Gastrocnemius medialis (tissue), 4 donors: ENCODE data around the gene MYO18B. TPM values are rescaled to one million over a fixed set of nuclear protein-coding genes. Genes with fewer than 3 reads are reported as not detected.
"Not testable (repeated sequence)": the region's sequence is repeated elsewhere in the genome, so short reads cannot be mapped to it uniquely, and the experiment has no call there.

Experiments used
- ATAC-seq, 2 donors: fragments of 150-250 bp; one replicate each; pipeline ENCODE4 v1.9.1; 2016
- DNase-seq, 2 donors: peaks; one replicate each; pipeline ENCODE4 v3.0.0-alpha.2; 2019
- H3K27ac ChIP-seq, 4 donors: fragments of 200-600 bp; sonication (generic); 1 replicate in 1 of 4; 2 replicates in 3 of 4; pipeline ENCODE4 v1.5.1; 2016 to 2018; ENCODE audit warnings: mild to moderate bottlenecking in 2 of 4, moderate library complexity in 1 of 4
- H3K27me3 ChIP-seq, 3 donors: fragments of 200-600 bp; sonication (generic) in 2 of 3; 1 replicate in 1 of 3; 2 replicates in 2 of 3; pipeline versions ENCODE4 v1.5.1 to v1.6.0; 2016 to 2019; ENCODE audit warnings: mild to moderate bottlenecking in 1 of 3, moderate library complexity in 1 of 3
- H3K36me3 ChIP-seq, 2 donors: fragments of 200-600 bp; sonication (generic) in 1 of 2; one replicate each; pipeline ENCODE4 v1.5.1; 2017 to 2018
- H3K4me1 ChIP-seq, 2 donors: fragments of 200-600 bp; sonication (generic) in 1 of 2; one replicate each; pipeline ENCODE4 v1.5.1; 2016 to 2017; ENCODE audit warnings: mild to moderate bottlenecking in 2 of 2
- H3K4me3 ChIP-seq, 4 donors: fragments of 200-600 bp; sonication (generic) in 3 of 4; 1 replicate in 1 of 4; 2 replicates in 3 of 4; pipeline ENCODE4 v1.5.1; 2016 to 2019; ENCODE audit warnings: mild to moderate bottlenecking in 2 of 4
- H3K9me3 ChIP-seq, 3 donors: fragments of 200-600 bp; sonication (generic) in 2 of 3; 1 replicate in 1 of 3; 2 replicates in 2 of 3; pipeline ENCODE4 v1.5.1; 2016 to 2019
- POLR2A ChIP-seq, 2 donors: fragments of 450-650 bp; IDR thresholded peaks; one replicate each; pipeline ENCODE4 v1.6.1; 2017; ENCODE audit warnings: antibody characterized with exemption in 2 of 2, mild to moderate bottlenecking in 2 of 2, moderate library complexity in 2 of 2
- in situ Hi-C, 4 donors: fragments of 200-750 bp; cut with MboI; loops; one replicate each; pipeline versions ENCODE4 v1.15.0 to v1.8.0; 2017; ENCODE audit warnings: low sequenced_read_pairs in 4 of 4
- intact Hi-C: fragments of 100-400 bp; cut with DNase I; formaldehyde crosslinking; loops from one replicate; pipeline ENCODE4 v1.15.1; 2023; ENCODE audit warnings: low total_unique reads
- total RNA-seq, 4 donors: library from RNA; depleted of rRNA; stranded (reverse); fragments of >200 nt; gene quantifications; one replicate each; pipeline versions ENCODE4 v1.1.0 to v1.2.3, GENCODE V29; 2016
- TF ChIP-seq, protein P1 (sequence below), 5 experiments: fragments of 450-650 bp in 3 of 5; fragments of 200-600 bp in 2 of 5; sonication (generic) in 2 of 5; IDR thresholded peaks in 4 of 5; conservative IDR thresholded peaks in 1 of 5; 1 replicate in 4 of 5; 2 replicates in 1 of 5; pipeline ENCODE4 v1.5.1; 2016 to 2019; ENCODE audit warnings: antibody characterized with exemption in 5 of 5, mild to moderate bottlenecking in 3 of 5, moderate library complexity in 3 of 5

Gene MYO18B
- total RNA-seq, 4 donors from 2014 or later, result 273 to 408 (median 362) TPM

DNA sequence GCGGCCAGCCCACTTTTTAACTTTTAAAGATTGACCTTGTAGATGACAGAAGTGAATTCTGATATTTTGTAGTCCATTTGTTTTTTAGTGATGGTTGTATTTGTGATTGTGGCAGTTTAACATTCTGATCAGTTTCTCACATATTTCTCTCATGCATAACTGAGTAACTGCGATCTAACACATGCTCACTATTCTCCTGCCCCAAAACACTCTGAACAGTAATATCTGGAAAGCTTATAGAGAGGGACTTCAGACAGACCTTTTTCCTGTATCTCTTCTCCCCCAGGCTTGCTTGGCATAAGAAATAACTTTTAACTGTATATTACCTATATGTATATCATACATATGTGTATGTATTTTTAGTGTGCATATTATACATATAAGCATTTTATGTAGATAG, 37.3 kb upstream of the MYO18B start:
- in situ Hi-C loops (loop anchor here in 3 of 4 donors (5.0 to 25.0 kb wide), 3 partner anchors 237 to 242 kb away; no protein-coding TSS in a partner anchor), intact Hi-C loops (loop anchor here (5.0 kb wide), 1 partner anchor 68 kb away; no protein-coding TSS in a partner anchor)
- Histone ChIP-seq H3K27me3 (no peaks in the 10 kb centered on the region), H3K36me3 (no peaks in the 10 kb centered on the region), H3K4me3 (no peak overlapping the region), H3K9me3 (no peaks in the 10 kb centered on the region), H3K4me1 (peaks cover 12 to 13% of the 10 kb centered on the region in 2 donors), H3K27ac (no peak overlapping the region)
- TF ChIP-seq, protein P1, sequence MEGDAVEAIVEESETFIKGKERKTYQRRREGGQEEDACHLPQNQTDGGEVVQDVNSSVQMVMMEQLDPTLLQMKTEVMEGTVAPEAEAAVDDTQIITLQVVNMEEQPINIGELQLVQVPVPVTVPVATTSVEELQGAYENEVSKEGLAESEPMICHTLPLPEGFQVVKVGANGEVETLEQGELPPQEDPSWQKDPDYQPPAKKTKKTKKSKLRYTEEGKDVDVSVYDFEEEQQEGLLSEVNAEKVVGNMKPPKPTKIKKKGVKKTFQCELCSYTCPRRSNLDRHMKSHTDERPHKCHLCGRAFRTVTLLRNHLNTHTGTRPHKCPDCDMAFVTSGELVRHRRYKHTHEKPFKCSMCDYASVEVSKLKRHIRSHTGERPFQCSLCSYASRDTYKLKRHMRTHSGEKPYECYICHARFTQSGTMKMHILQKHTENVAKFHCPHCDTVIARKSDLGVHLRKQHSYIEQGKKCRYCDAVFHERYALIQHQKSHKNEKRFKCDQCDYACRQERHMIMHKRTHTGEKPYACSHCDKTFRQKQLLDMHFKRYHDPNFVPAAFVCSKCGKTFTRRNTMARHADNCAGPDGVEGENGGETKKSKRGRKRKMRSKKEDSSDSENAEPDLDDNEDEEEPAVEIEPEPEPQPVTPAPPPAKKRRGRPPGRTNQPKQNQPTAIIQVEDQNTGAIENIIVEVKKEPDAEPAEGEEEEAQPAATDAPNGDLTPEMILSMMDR (IDR thresholded peaks at IDR 0.05 in 4 of 5, conservative IDR thresholded peaks at IDR 0.05 in 1 of 5), result no peak
- no peak for TF ChIP-seq POLR2A (IDR thresholded peaks at IDR 0.05)
- ATAC-seq, result no peak
- no peak for DNase-seq

DNA sequence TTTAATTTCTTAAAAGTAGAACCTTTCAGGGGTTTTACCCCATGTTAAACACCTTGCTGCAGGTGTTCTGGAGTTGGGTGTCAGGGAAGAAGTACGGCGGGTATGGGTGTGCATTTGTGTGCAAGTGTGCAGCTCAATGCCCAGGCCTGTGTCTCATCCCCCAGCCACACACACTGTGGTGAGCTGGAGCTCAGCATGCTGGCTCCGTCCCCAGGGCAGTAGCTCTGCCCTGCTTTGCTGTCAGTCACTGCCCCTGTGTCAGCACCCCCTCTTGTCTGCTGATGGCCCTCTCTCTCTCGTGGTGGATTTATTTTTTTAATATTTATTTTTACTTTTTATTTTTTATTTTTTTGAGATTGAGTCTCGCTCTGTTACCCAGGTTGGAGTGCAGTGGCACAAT, 35.8 kb upstream of the MYO18B start:
- Histone ChIP-seq H3K9me3 (no peaks in the 10 kb centered on the region), H3K4me3 (no peak overlapping the region), H3K27ac (no peak overlapping the region), H3K36me3 (no peaks in the 10 kb centered on the region), H3K4me1 (peaks cover 3 to 7% of the 10 kb centered on the region in 2 donors), H3K27me3 (no peaks in the 10 kb centered on the region)
- TF ChIP-seq POLR2A (IDR thresholded peaks at IDR 0.05), result no peak
- TF ChIP-seq, protein P1 (IDR thresholded peaks at IDR 0.05 in 4 of 5, conservative IDR thresholded peaks at IDR 0.05 in 1 of 5), result no peak
- ATAC-seq (no peak), DNase-seq (no peak)
- in situ Hi-C loops (loop anchor here in 2 of 4 donors (10.0 to 25.0 kb wide), 2 partner anchors 241 to 244 kb away; no protein-coding TSS in a partner anchor), intact Hi-C loops (no loop called here)

DNA sequence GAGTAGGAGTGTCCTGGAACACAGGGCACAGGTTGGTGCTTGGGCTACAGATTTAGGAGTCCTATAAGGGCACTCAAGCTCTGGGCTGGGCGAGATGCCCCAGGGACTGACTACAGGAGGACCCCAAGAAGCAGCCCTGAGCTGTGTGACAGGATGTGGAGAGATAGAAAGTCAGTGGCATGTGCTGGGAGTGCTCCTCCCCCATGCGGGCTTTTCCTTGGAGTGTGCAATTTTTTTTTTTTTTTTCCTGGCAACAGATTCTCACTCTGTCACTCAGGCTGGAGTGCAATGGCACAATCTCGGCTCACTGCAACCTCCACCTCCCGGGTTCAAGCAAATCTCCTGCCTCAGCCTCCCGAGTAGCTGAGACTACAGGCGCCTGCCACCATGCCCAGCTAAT, 33.6 kb upstream of the MYO18B start:
- H3K4me1 ChIP-seq, H3K4me3 ChIP-seq, ATAC-seq, H3K9me3 ChIP-seq, H3K36me3 ChIP-seq, H3K27me3 ChIP-seq, DNase-seq, intact Hi-C loops, H3K27ac ChIP-seq: not testable (repeated sequence)
- in situ Hi-C loops, result loop anchor here in 2 of 4 donors (10.0 to 25.0 kb wide), 2 partner anchors 244 to 246 kb away; no protein-coding TSS in a partner anchor

DNA sequence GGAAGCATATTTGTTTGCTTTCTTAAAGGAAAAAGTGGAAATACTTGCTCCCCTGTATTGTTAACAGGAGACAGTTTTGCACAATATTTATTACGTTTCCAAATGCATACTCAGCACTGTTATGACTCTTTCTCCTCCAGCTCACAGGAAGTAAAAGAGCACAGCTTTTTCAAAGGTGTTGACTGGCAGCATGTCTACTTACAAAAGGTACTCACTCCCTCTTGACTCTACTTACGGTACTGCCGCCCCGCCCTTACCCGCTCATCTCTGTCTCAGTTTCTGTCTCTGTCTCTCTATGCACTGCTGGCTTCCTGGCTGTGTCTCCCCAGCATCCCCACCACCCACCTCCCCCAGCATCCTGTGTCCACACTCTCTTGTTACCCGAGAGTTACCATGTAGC, 32.2 kb upstream of the MYO18B start:
- intact Hi-C loops, result no loop called here

DNA sequence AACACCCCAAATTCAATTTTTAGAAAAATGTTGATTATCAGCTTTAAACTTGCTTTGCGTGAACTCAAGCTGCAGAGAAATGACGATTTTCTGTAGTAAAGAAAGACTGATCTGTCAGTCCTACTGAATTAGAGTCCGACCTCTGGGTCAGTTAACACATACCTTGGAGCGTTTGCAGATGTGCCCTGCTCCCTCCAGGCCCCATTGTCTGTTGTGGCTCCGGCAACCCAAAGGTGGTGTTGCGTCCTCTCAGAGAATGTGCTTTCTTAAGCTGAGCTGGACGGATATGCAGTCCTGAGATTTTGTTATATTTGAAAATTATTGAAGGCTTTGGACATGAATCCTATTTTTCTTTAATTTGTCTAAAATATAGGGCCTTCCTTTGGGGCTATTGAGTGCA, 31.5 kb upstream of the MYO18B start:
- Histone ChIP-seq H3K4me1 (peaks cover 6 to 15% of the 10 kb centered on the region in 2 donors), H3K9me3 (no peaks in the 10 kb centered on the region), H3K27ac (no peak overlapping the region), H3K36me3 (no peaks in the 10 kb centered on the region), H3K27me3 (no peaks in the 10 kb centered on the region), H3K4me3 (no peak overlapping the region)
- no peak for DNase-seq
- TF ChIP-seq POLR2A (IDR thresholded peaks at IDR 0.05), result no peak
- TF ChIP-seq, protein P1 (IDR thresholded peaks at IDR 0.05 in 4 of 5, conservative IDR thresholded peaks at IDR 0.05 in 1 of 5), result no peak
- intact Hi-C loops (no loop called here), in situ Hi-C loops (loop anchor here in 1 of 4 donors (25.0 kb wide), 1 partner anchor 248 kb away; no protein-coding TSS in a partner anchor)
- no peak for ATAC-seq

More for the DNA sequence above, 32.2 kb upstream of the MYO18B start:
- Histone ChIP-seq H3K27me3 (no peaks in the 10 kb centered on the region), H3K36me3 (no peaks in the 10 kb centered on the region), H3K9me3 (no peaks in the 10 kb centered on the region), H3K27ac (no peak overlapping the region), H3K4me3 (no peak overlapping the region), H3K4me1 (peaks cover 6 to 10% of the 10 kb centered on the region in 2 donors)
- ATAC-seq (no peak), DNase-seq (no peak)
- in situ Hi-C loops, result loop anchor here in 2 of 4 donors (10.0 to 25.0 kb wide), 2 partner anchors 245 to 247 kb away; no protein-coding TSS in a partner anchor
- no peak for TF ChIP-seq POLR2A (IDR thresholded peaks at IDR 0.05)
- TF ChIP-seq, protein P1 (IDR thresholded peaks at IDR 0.05 in 4 of 5, conservative IDR thresholded peaks at IDR 0.05 in 1 of 5), result no peak
